Measurements from ENCODE around the gene CTRB1.

- TF ChIP-seq CTCF (conservative IDR thresholded peaks at IDR 0.05; ENCODE audit: low read depth, low read length) (no peak), EZH2 (IDR thresholded peaks at IDR 0.05; ENCODE audit: borderline replicate concordance, low read depth, low read length, poor library complexity, severe bottlenecking) (no peak)
These were observed 22.6 kb downstream of the CTRB1 start for GRCh38 chr16:75241412-75241811.
